ENCODE data around the gene RAI14. TPM values are rescaled to one million over a fixed set of nuclear protein-coding genes. Genes with fewer than 3 reads are reported as not detected.

RAI14 gene
- total RNA-seq, 6 experiments from 2014 or later = 256 to 360 (median 323) TPM

- H3K9me3 Mint-ChIP-seq = no peaks in the 10 kb centered on the region
- peak overlapping the region; percentile 37 for H3K4me3 Mint-ChIP-seq
- no peaks in the 10 kb centered on the region; the same call in 1 of the 2 replicates for H3K27me3 Mint-ChIP-seq (ENCODE audit: insufficient read depth)
- H3K36me3 Mint-ChIP-seq (ENCODE audit: low read depth) = peaks cover 53% of the 10 kb centered on the region
- TF ChIP-seq, protein P1, sequence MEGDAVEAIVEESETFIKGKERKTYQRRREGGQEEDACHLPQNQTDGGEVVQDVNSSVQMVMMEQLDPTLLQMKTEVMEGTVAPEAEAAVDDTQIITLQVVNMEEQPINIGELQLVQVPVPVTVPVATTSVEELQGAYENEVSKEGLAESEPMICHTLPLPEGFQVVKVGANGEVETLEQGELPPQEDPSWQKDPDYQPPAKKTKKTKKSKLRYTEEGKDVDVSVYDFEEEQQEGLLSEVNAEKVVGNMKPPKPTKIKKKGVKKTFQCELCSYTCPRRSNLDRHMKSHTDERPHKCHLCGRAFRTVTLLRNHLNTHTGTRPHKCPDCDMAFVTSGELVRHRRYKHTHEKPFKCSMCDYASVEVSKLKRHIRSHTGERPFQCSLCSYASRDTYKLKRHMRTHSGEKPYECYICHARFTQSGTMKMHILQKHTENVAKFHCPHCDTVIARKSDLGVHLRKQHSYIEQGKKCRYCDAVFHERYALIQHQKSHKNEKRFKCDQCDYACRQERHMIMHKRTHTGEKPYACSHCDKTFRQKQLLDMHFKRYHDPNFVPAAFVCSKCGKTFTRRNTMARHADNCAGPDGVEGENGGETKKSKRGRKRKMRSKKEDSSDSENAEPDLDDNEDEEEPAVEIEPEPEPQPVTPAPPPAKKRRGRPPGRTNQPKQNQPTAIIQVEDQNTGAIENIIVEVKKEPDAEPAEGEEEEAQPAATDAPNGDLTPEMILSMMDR (IDR thresholded peaks at IDR 0.05) = no peak
- DNase-seq = no peak
- H3K4me1 Mint-ChIP-seq (ENCODE audit: low read depth) = peaks cover 87% of the 10 kb centered on the region
- peak overlapping the region; percentile 84 for H3K27ac Mint-ChIP-seq
These were observed 52.6 kb downstream of the RAI14 start for GRCh38 chr5:34708777-34709176.

GRCh38 chr5:34709861-34710673 lies 53.9 kb downstream of the RAI14 start:
- H3K27ac Mint-ChIP-seq = peak overlapping the region; percentile 84
- H3K36me3 Mint-ChIP-seq (ENCODE audit: low read depth) = peaks cover 65% of the 10 kb centered on the region
- TF ChIP-seq, protein P1 (IDR thresholded peaks at IDR 0.05) = no peak
- peak; percentile 82 for DNase-seq
- H3K9me3 Mint-ChIP-seq = no peaks in the 10 kb centered on the region
- H3K27me3 Mint-ChIP-seq (ENCODE audit: insufficient read depth) = no peaks in the 10 kb centered on the region; the same call in 1 of the 2 replicates
- peak overlapping the region; percentile 54 for H3K4me3 Mint-ChIP-seq
- peaks cover 90% of the 10 kb centered on the region for H3K4me1 Mint-ChIP-seq (ENCODE audit: low read depth)

DNA sequence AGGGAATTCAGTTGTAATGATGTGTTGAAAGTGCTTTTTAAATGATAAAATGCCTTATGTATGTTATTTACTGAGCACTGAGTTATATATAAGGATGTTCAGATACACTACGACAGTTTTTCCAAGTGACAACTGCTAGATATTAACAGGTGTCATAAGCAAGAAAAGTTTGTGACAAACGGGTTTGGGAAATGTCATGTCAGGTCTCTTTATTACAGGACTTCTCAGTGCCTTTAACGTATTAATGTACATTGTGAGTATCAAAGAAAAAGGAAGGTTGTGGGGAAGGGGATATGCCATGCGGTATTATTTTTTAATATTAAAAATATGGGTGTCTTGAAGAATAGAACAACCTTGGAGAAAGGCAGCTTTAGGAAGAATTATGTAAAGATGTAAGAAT lies 56.4 kb downstream of the RAI14 start:
- Mint-ChIP-seq H3K27ac (peak overlapping the region; percentile 53; the same call in 1 of the 2 replicates), H3K4me3 (no peak overlapping the region), H3K9me3 (no peaks in the 10 kb centered on the region), H3K4me1 (ENCODE audit: low read depth) (peaks cover 93% of the 10 kb centered on the region), H3K27me3 (ENCODE audit: insufficient read depth) (no peaks in the 10 kb centered on the region; the same call in 1 of the 2 replicates), H3K36me3 (ENCODE audit: low read depth) (peaks cover 61% of the 10 kb centered on the region)
- DNase-seq = no peak
- TF ChIP-seq, protein P1 (IDR thresholded peaks at IDR 0.05) = no peak

GRCh38 chr5:34715711-34716110 lies 59.6 kb downstream of the RAI14 start:
- Mint-ChIP-seq H3K27ac (peak overlapping the region; percentile 91), H3K4me1 (ENCODE audit: low read depth) (peaks cover 87% of the 10 kb centered on the region), H3K27me3 (ENCODE audit: insufficient read depth) (no peaks in the 10 kb centered on the region), H3K4me3 (peak overlapping the region; percentile 60), H3K36me3 (ENCODE audit: low read depth) (peaks cover 70% of the 10 kb centered on the region), H3K9me3 (no peaks in the 10 kb centered on the region)
- peak; percentile 52 for DNase-seq
- TF ChIP-seq, protein P1 (IDR thresholded peaks at IDR 0.05) = no peak

GRCh38 chr5:34716986-34717385 lies 60.9 kb downstream of the RAI14 start:
- no peaks in the 10 kb centered on the region; the same call in 1 of the 2 replicates for H3K27me3 Mint-ChIP-seq (ENCODE audit: insufficient read depth)
- peaks cover 62% of the 10 kb centered on the region for H3K36me3 Mint-ChIP-seq (ENCODE audit: low read depth)
- peak overlapping the region; percentile 91 for H3K27ac Mint-ChIP-seq
- TF ChIP-seq, protein P1 (IDR thresholded peaks at IDR 0.05) = no peak
- peak; percentile 51 for DNase-seq
- H3K4me3 Mint-ChIP-seq = peak overlapping the region; percentile 75
- no peaks in the 10 kb centered on the region for H3K9me3 Mint-ChIP-seq
- H3K4me1 Mint-ChIP-seq (ENCODE audit: low read depth) = peaks cover 81% of the 10 kb centered on the region

Data from HFFc6 (cell line).